NT2/D1 (cell line): Measurements from ENCODE around the gene FUT2.

Experiments
- SUZ12 ChIP-seq: IDR thresholded peaks from 2 replicates; pipeline ENCODE4 v1.6.1; 2011; ENCODE audit not compliant: insufficient read length, insufficient read depth; ENCODE audit errors: extremely low read depth
- YY1 ChIP-seq: IDR thresholded peaks from 2 replicates; pipeline ENCODE4 v1.6.1; 2011; ENCODE audit not compliant: insufficient read length, insufficient read depth
- ZNF274 ChIP-seq: IDR thresholded peaks from 2 replicates; pipeline ENCODE4 v1.6.1; 2011; ENCODE audit warnings: mild to moderate bottlenecking, low read depth, low read length

- no peak for TF ChIP-seq YY1
- no peak for TF ChIP-seq ZNF274
- no peak for TF ChIP-seq SUZ12
These were observed 21.5 kb upstream of the FUT2 start for GRCh38 chr19:48674216-48674809.
